HG03097 (cell line): ENCODE data around the gene CRYBG1.
"Not testable (repeated sequence)": the region's sequence is repeated elsewhere in the genome, so short reads cannot be mapped to it uniquely, and the experiment has no call there.

Experiments
- ATAC-seq: cut with Tn5 transposase; IDR thresholded peaks from one replicate; pipeline ENCODE4 v1.9.1; 2021; ENCODE audit not compliant: unreplicated experiment, low FRiP score

The CRYBG1 gene

GRCh38 chr6:106370639-106371038 is 10.1 kb downstream of the CRYBG1 start:
- ATAC-seq: no peak

DNA sequence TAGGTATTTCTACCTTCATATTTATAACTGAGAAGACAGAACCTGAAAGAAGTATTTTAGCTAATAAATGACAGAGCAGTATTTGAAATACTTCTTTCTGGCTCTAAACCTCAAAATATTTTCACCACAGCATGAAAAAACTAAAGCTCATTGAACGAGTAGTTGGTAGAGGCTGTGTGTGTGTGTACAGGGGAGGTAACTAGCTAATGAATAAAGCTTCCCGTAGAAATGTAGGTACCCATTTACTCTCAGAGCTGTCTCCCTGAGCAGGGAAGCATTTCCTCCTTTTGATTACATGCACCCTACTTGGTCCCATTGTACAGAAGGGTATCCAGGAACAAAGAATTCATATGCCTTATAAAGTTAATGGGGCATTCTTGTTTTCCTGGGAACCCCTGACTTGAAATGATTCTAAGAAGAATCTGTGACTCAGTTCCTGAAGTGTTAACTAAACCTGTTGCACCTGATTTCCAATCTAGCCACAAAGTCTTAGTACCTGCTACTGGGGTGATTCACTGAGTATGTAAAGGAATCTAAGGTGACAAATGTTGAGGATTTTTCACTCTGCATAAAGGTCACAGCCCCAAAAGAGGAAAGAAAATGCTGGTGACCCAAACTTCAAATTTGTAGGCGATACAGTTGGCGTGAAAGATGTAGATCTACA is 12.5 kb downstream of the CRYBG1 start:
- no peak for ATAC-seq

DNA sequence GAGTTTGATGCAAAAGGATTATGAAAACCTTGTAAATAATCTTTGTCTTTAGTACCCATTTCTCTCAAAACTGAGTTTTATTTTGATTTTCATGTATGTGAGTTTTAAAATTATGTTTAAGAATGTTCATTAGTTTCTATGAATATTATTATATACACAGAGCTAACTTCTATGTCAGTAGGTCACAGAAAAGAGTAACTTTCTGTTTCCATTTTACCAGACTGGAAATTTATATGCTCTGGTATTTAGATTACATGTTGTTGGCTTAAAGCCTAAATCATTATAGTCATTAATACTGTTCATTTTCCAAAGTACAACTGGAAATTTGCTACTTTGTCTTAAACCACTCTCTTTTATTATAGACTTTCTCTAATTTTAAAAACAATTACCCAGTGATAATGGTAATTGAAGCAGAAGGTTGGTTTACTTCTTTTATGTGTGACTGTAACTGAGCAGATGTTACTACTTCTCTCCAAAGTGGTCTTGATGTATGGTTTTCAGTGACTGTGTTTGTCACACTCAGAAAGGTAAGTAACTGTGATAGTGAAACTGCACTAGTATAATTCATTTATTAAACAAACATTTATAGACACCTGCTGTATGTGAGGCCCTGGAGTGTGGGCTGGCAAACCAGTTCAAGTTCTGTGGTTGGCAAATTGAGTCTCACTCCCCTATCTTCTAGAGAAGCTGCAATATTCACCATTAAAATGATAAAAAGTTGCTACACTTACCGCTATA is 13.2 kb downstream of the CRYBG1 start:
- ATAC-seq: no peak

- no peak for ATAC-seq
Observed at GRCh38 chr6:106377061-106377540, 16.6 kb downstream of the CRYBG1 start.

DNA sequence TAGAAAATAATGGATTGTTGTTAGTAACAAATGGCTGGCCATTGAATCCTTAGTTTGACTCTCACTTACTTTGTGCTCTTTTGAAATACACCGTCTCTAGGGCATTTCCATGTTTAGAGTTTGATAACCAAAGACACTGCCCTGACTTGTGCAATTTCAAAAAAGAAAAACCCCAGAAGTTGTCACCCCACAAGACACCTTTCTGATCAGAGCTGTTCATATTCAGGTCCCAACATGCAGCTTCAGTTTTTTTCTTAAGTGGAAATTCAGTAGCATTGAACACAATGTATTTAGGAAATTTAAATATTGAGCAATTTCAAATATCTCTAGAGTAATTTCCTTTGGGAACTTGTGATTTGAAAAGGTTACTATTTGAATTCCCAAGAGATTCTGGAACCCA is 19.4 kb downstream of the CRYBG1 start:
- no peak for ATAC-seq

GRCh38 chr6:106380407-106380806 is 19.9 kb downstream of the CRYBG1 start:
- ATAC-seq: no peak

GRCh38 chr6:106381223-106381622 is 20.7 kb downstream of the CRYBG1 start:
- no peak for ATAC-seq

DNA sequence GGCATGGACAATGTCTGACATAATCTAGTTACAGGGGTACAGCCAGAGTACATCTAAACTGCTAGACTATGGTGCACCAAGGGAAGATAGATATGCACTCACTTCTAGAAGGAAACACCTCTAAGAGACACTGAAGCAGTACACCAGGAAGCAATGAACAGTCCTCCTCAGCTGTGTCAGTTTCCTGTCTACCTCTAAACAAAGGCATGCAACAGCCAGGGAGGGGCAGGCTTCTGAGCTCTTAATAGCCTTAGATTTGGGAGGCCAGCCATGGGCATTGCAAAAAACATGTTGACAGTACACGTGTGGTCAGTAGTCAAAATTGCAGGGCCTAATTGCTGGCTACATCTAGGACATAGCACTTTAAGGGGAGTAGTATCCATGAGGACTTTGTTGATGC is 21.4 kb downstream of the CRYBG1 start:
- no peak for ATAC-seq

DNA sequence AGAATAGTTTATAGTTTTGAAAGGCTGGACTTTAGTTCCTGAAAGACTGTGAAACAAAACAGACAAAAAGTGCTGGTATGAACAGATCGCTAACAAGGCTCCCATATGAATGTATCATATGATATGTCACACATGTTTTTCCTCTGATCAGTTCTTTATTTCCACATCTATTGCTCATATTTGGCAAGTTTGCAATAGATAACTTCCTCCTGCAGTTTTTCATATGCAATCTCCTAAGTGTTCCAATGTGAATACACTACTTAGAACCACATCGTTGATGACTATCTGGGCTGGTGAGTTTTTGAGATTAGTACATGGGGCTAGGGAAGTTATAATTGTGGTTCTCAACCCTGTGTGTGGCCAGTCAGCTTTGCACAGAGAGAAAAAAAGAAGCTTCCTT is 23.1 kb downstream of the CRYBG1 start:
- no peak for ATAC-seq

DNA sequence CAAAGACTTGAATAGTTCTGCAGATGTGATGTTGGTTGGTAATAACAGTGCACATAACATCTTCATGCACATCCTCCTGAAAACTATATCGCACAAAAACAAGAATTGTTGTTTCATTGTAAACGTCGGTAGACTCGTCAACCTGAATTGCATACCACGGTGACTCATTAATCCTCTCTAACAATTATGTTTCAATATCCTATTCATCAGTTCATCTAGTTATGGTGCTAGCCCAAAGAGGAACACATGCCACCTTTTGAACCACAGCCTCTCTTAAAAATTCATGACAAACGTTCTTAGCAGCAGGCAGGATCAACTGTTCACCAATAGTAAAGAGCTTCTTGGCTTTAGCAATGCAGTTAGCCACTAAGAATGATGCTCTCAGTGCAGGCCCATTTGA is 25.0 kb downstream of the CRYBG1 start:
- no peak for ATAC-seq

DNA sequence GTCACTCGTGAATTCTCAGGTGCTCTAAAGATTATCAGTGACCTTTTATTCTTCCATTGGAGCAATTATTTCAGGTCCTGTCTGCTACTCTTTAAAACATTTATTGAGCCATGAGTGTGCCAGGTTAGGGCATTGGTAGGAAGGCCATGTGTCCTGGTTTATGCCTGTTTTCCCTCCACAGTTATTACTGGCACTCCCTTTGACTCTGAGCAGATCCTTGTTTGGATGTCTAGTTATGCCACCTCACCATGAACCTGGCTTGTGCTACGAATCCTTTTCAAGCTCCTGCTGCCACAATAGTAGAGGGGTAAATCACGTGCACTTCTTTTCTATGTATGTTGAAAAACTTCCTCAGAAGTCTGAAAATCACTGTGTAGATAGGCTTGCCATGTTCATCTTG is 27.4 kb downstream of the CRYBG1 start:
- ATAC-seq: no peak

- ATAC-seq: no peak
Observed at GRCh38 chr6:106390088-106390487, 29.6 kb downstream of the CRYBG1 start.

DNA sequence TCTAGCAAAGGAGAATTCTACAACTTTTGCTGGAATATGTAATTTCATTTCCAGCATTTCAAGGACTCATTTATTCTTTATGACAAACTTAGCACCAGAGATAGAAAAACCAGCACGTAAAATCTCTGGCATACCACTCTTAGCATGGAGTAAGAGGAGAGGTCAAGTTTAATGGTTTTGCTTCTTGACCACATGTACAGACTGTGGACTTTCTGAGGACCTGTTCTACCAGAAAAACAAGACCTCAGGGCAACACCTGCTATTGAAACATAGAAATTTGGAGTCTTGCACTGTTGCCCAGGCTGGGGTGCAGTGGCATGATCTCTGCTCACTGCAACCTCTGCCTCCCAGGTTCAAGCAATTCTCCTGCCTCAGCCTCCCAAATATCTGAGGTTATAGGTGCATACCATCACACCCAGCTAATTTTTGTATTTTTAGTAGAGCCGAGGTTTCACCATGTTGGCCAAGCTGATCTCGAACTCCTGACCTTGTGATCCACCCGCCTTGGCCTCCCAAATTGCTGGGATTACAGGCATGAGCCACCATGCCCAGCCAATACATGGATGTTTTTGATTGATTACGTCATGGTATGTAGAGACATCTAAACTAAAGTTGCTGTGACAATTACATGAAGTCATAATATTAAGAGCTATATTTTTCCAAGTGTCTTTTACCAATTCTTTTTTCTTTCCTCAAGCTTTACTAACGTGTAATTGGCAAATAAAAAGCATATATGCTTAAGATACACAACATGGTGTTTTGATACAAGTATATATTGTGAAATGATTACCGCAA is 36.1 kb downstream of the CRYBG1 start:
- no peak for ATAC-seq

GRCh38 chr6:106397431-106397830 is 36.9 kb downstream of the CRYBG1 start:
- ATAC-seq: no peak

- no peak for ATAC-seq
Observed at GRCh38 chr6:106398621-106399020, 38.1 kb downstream of the CRYBG1 start.

GRCh38 chr6:106405044-106405443 is 44.5 kb downstream of the CRYBG1 start:
- not testable (repeated sequence) for ATAC-seq

GRCh38 chr6:106411056-106411455 is 50.5 kb downstream of the CRYBG1 start:
- no peak for ATAC-seq

GRCh38 chr6:106411643-106412200 is 51.2 kb downstream of the CRYBG1 start:
- ATAC-seq: no peak

DNA sequence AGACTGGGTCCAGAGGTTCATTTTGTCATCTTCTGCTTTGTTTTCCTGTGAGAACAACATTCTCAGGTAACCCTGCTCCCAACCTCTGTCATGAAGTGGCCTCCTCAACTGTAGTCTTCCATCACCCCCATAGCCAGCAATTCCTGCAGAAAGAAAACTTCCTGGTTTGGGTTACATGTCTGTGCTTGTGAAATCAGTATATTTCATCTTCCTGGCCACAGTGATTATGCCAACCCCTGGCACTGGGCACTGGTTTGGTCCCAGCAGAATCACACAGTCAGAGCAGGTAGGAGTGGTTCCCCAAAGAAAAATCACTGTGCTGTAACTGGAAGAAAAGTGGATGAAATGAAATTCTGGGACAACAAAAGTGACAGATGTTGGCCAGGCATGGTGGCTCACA is 52.5 kb downstream of the CRYBG1 start:
- no peak for ATAC-seq

GRCh38 chr6:106413722-106414121 is 53.2 kb downstream of the CRYBG1 start:
- no peak for ATAC-seq

- ATAC-seq: no peak
Observed at GRCh38 chr6:106415921-106416320, 55.4 kb downstream of the CRYBG1 start.
